HEK293 (cell line): ENCODE measurements around the gene TRPV6.

Source experiments
- CTCF ChIA-PET: fragments of 350-600 bp; formaldehyde crosslinking; extraction: SDS; loops from one replicate; lab custom pipeline; 2021; ENCODE audit warnings: antibody characterized with exemption; lab: Yijun Ruan, JAX
- POLR2A ChIA-PET: fragments of 300-600 bp; formaldehyde crosslinking; extraction: SDS; loops from one replicate; lab custom pipeline; 2020; ENCODE audit warnings: antibody characterized with exemption, inconsistent platforms; lab: Yijun Ruan, JAX
- H3K27ac ChIP-seq: fragments of 200-500 bp; sonication (Bioruptor generic); 2 replicates; pipeline ENCODE4 v1.5.1; 2014; ENCODE audit warnings: low read depth, low read length, control low read depth, inconsistent platforms; ENCODE audit errors: extremely low read depth
- H3K36me3 ChIP-seq, 2 experiments: fragments of 200-500 bp in 1 of 2; sonication (Bioruptor generic) in 1 of 2; 1 replicate in 1 of 2; 2 replicates in 1 of 2; pipeline ENCODE4 v1.5.1; 2014 to 2017; ENCODE audit warnings: inconsistent platforms in 2 of 2, low read length in 2 of 2; ENCODE audit not compliant: control insufficient read depth in 2 of 2, insufficient read depth in 1 of 2
- H3K4me1 ChIP-seq: fragments of 200-500 bp; sonication (Bioruptor generic); 2 replicates; pipeline ENCODE4 v1.5.1; 2014; ENCODE audit warnings: mild to moderate bottlenecking, low read length, inconsistent platforms; ENCODE audit not compliant: control insufficient read depth, insufficient read depth
- H3K4me3 ChIP-seq: 2 replicates; pipeline ENCODE4 v1.5.1; 2011; ENCODE audit warnings: low read depth, mild to moderate bottlenecking, control low read depth, low read length, moderate library complexity
- H3K9me3 ChIP-seq: fragments of 200-500 bp; sonication (Bioruptor generic); 2 replicates; pipeline ENCODE4 v1.5.1; 2014; ENCODE audit warnings: low read depth, low read length, inconsistent platforms; ENCODE audit not compliant: control insufficient read depth, insufficient read depth
- EGR2 ChIP-seq: fragments of 450-650 bp; formaldehyde crosslinking; IDR thresholded peaks from 2 replicates; pipeline ENCODE4 v1.5.1; 2016; ENCODE audit warnings: low read depth, missing biosample characterization, missing genetic modification characterization
- KLF10 ChIP-seq: fragments of 450-650 bp; IDR thresholded peaks from 2 replicates; pipeline ENCODE4 v1.5.1; 2018; ENCODE audit warnings: missing biosample characterization, mild to moderate bottlenecking, missing genetic modification characterization
- KLF7 ChIP-seq: fragments of 450-650 bp; formaldehyde crosslinking; IDR thresholded peaks from 2 replicates; pipeline ENCODE4 v1.5.1; 2016; ENCODE audit warnings: missing biosample characterization, missing genetic modification characterization, borderline replicate concordance
- MEIS1 ChIP-seq: sonication (generic); formaldehyde crosslinking; IDR thresholded peaks from 2 replicates; pipeline ENCODE4 v1.8.1; 2022; ENCODE audit warnings: missing genetic modification reagents, mild to moderate bottlenecking, borderline replicate concordance
- REPIN1 ChIP-seq: fragments of 450-650 bp; formaldehyde crosslinking; IDR thresholded peaks from 2 replicates; pipeline ENCODE4 v1.5.1; 2017; ENCODE audit warnings: missing biosample characterization, missing genetic modification characterization, low read depth
- SCRT2 ChIP-seq: fragments of 450-650 bp; formaldehyde crosslinking; IDR thresholded peaks from 2 replicates; pipeline ENCODE4 v1.5.1; 2016; ENCODE audit warnings: missing biosample characterization, missing genetic modification characterization
- ZFP37 ChIP-seq: fragments of 450-650 bp; formaldehyde crosslinking; IDR thresholded peaks from 2 replicates; pipeline ENCODE4 v1.5.1; 2016; ENCODE audit warnings: missing biosample characterization, missing genetic modification characterization
- ZNF114 ChIP-seq: fragments of 450-650 bp; formaldehyde crosslinking; IDR thresholded peaks from 2 replicates; pipeline ENCODE4 v1.5.0; 2017; ENCODE audit warnings: missing biosample characterization, missing genetic modification characterization
- ZNF133 ChIP-seq: fragments of 450-650 bp; formaldehyde crosslinking; IDR thresholded peaks from 2 replicates; pipeline ENCODE4 v1.5.1; 2016; ENCODE audit warnings: missing biosample characterization, missing genetic modification characterization
- ZNF16 ChIP-seq: fragments of 450-650 bp; formaldehyde crosslinking; IDR thresholded peaks from 2 replicates; pipeline ENCODE4 v1.5.1; 2016; ENCODE audit warnings: low read depth, missing biosample characterization, missing genetic modification characterization
- ZNF221 ChIP-seq: fragments of 450-650 bp; formaldehyde crosslinking; IDR thresholded peaks from 2 replicates; pipeline ENCODE4 v1.5.1; 2017; ENCODE audit warnings: missing biosample characterization, missing genetic modification characterization, borderline replicate concordance
- ZNF24 ChIP-seq: fragments of 450-650 bp; formaldehyde crosslinking; IDR thresholded peaks from 2 replicates; pipeline ENCODE4 v1.5.1; 2016; ENCODE audit warnings: missing biosample characterization, missing genetic modification characterization
- ZNF280D ChIP-seq: fragments of 450-650 bp; formaldehyde crosslinking; IDR thresholded peaks from 2 replicates; pipeline ENCODE4 v1.5.1; 2016; ENCODE audit warnings: missing biosample characterization, missing genetic modification characterization
- ZNF324 ChIP-seq: fragments of 450-650 bp; formaldehyde crosslinking; IDR thresholded peaks from 2 replicates; pipeline ENCODE4 v1.5.1; 2016; ENCODE audit warnings: missing biosample characterization, missing genetic modification characterization
- ZNF549 ChIP-seq: fragments of 450-650 bp; IDR thresholded peaks from 2 replicates; pipeline ENCODE4 v1.5.1; 2018; ENCODE audit warnings: missing biosample characterization, missing genetic modification characterization, mild to moderate bottlenecking, inconsistent platforms, moderate library complexity
- ZNF624 ChIP-seq: fragments of 450-650 bp; formaldehyde crosslinking; IDR thresholded peaks from 2 replicates; pipeline ENCODE4 v1.5.1; 2017; ENCODE audit warnings: missing biosample characterization, missing genetic modification characterization
- TF ChIP-seq, protein P1 (sequence below): fragments of 450-650 bp; formaldehyde crosslinking; IDR thresholded peaks from 2 replicates; pipeline ENCODE4 v1.5.1; 2016; ENCODE audit warnings: missing biosample characterization, missing genetic modification characterization
- TF ChIP-seq, protein P2 (sequence below): fragments of 450-650 bp; formaldehyde crosslinking; IDR thresholded peaks from 2 replicates; pipeline ENCODE4 v1.5.1; 2016; ENCODE audit warnings: missing biosample characterization, missing genetic modification characterization
- TF ChIP-seq, protein P3 (sequence below): fragments of 450-650 bp; formaldehyde crosslinking; IDR thresholded peaks from 2 replicates; pipeline ENCODE4 v1.5.1; 2017; ENCODE audit warnings: missing biosample characterization, missing genetic modification characterization

TRPV6 gene

GRCh38 chr7:142892951-142893350 lies 7.4 kb upstream of the TRPV6 start:
- POLR2A ChIA-PET: no interaction called here
- CTCF ChIA-PET: interaction anchor here (1.0 kb wide), 1 partner anchor 16 kb away, joined by 4 read pairs; no protein-coding TSS in a partner anchor
- Histone ChIP-seq H3K4me1 (no peaks in the 10 kb centered on the region), H3K27ac (no peak overlapping the region), H3K9me3 (no peaks in the 10 kb centered on the region), H3K4me3 (no peak overlapping the region), H3K36me3 (no peaks in the 10 kb centered on the region)
- TF ChIP-seq MEIS1 (CRISPR knock-in tag): no peak
- no peak for TF ChIP-seq ZNF221 (tag by site-specific recombination)
- no peak for TF ChIP-seq SCRT2 (tag by site-specific recombination)
- no peak for TF ChIP-seq ZNF24
- no peak for TF ChIP-seq ZNF549 (tag by site-specific recombination)
- TF ChIP-seq, protein P1, sequence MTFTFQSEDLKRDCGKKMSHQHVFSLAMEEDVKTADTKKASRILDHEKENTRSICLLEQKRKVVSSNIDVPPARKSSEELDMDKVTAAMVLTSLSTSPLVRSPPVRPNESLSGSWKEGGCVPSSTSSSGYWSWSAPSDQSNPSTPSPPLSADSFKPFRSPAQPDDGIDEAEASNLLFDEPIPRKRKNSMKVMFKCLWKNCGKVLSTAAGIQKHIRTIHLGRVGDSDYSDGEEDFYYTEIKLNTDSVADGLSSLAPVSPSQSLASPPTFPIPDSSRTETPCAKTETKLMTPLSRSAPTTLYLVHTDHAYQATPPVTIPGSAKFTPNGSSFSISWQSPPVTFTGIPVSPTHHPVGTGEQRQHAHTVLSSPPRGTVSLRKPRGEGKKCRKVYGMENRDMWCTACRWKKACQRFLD (tag by site-specific recombination): no peak
- no peak for TF ChIP-seq EGR2 (tag by site-specific recombination)
- no peak for TF ChIP-seq KLF7 (tag by site-specific recombination)
- no peak for TF ChIP-seq ZNF624 (tag by site-specific recombination)
- TF ChIP-seq ZNF16: no peak

GRCh38 chr7:142891490-142892082 lies 6.0 kb upstream of the TRPV6 start:
- Histone ChIP-seq H3K4me1 (no peaks in the 10 kb centered on the region), H3K27ac (no peak overlapping the region), H3K4me3 (no peak overlapping the region)
- POLR2A ChIA-PET: no interaction called here
- TF ChIP-seq ZNF133 (no peak), ZFP37 (tag by site-specific recombination) (no peak), ZNF114 (tag by site-specific recombination) (no peak), REPIN1 (tag by site-specific recombination) (no peak), KLF10 (tag by site-specific recombination) (no peak)
- TF ChIP-seq, all 188 proteins: peak for 0
- CTCF ChIA-PET: interaction anchor here (1.0 kb wide), 1 partner anchor 11 kb away, joined by 3 read pairs; no protein-coding TSS in a partner anchor
- H3K36me3 ChIP-seq: no peaks in the 10 kb centered on the region
- no peaks in the 10 kb centered on the region for H3K9me3 ChIP-seq

DNA sequence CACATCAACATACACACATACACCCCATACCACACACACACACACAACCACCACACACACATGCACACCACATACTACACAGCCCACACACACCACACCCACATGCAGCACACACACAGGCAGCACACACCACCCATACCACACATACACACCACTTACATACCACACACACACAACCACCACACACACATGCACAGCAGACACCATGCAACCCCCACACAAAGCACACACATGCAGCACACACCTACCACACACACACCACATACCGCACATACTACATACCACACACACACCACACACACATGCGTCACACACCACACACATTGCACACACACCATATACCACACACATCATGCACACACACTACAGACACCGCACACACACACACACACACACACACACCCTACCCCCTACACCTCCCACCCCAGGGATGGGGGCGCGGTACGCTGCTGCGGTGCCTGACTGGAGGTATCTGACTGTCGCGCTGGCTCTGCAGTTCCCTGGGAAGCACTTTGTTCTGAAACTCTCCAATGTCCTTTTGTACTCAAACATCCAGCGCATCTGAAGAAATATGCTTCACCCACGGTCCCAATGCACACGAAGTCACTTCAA lies 5.4 kb upstream of the TRPV6 start:
- Histone ChIP-seq H3K36me3 (no peaks in the 10 kb centered on the region), H3K27ac (no peak overlapping the region), H3K9me3 (no peaks in the 10 kb centered on the region), H3K4me3 (no peak overlapping the region), H3K4me1 (no peaks in the 10 kb centered on the region)
- CTCF ChIA-PET: no interaction called here
- POLR2A ChIA-PET: no interaction called here
- TF ChIP-seq ZNF324 (tag by site-specific recombination) (no peak), ZNF280D (tag by site-specific recombination) (no peak)
- TF ChIP-seq, protein P2, sequence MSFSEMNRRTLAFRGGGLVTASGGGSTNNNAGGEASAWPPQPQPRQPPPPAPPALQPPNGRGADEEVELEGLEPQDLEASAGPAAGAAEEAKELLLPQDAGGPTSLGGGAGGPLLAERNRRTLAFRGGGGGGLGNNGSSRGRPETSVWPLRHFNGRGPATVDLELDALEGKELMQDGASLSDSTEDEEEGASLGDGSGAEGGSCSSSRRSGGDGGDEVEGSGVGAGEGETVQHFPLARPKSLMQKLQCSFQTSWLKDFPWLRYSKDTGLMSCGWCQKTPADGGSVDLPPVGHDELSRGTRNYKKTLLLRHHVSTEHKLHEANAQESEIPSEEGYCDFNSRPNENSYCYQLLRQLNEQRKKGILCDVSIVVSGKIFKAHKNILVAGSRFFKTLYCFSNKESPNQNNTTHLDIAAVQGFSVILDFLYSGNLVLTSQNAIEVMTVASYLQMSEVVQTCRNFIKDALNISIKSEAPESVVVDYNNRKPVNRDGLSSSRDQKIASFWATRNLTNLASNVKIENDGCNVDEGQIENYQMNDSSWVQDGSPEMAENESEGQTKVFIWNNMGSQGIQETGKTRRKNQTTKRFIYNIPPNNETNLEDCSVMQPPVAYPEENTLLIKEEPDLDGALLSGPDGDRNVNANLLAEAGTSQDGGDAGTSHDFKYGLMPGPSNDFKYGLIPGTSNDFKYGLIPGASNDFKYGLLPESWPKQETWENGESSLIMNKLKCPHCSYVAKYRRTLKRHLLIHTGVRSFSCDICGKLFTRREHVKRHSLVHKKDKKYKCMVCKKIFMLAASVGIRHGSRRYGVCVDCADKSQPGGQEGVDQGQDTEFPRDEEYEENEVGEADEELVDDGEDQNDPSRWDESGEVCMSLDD (tag by site-specific recombination): no peak
- TF ChIP-seq, protein P3, sequence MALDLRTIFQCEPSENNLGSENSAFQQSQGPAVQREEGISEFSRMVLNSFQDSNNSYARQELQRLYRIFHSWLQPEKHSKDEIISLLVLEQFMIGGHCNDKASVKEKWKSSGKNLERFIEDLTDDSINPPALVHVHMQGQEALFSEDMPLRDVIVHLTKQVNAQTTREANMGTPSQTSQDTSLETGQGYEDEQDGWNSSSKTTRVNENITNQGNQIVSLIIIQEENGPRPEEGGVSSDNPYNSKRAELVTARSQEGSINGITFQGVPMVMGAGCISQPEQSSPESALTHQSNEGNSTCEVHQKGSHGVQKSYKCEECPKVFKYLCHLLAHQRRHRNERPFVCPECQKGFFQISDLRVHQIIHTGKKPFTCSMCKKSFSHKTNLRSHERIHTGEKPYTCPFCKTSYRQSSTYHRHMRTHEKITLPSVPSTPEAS (tag by site-specific recombination): peak; percentile 75
